IMR-90 (cell line): ENCODE measurements around the gene RFPL3. TPM values are rescaled to one million over a fixed set of nuclear protein-coding genes. Genes with fewer than 3 reads are reported as not detected.

Experiments used
- ATAC-seq: fragments of 200-7000 bp; cut with Tn5 transposase; 2 replicates; pipeline ENCODE4 v1.9.1; 2020; ENCODE audit warnings: low read depth, mild to moderate bottlenecking, moderate library complexity
- BruUV-seq: library from RNA; stranded (reverse); fragments of 400-500 nt; replicated peaks from 2 replicates; lab custom pipeline; 2021; lab: Mats Ljungman, UMichigan
- CTCF ChIA-PET: fragments of 300-600 bp; formaldehyde crosslinking; extraction: SDS; loops from one replicate; lab custom pipeline; 2021; ENCODE audit warnings: antibody characterized with exemption; lab: Yijun Ruan, JAX
- POLR2A ChIA-PET: fragments of 300-600 bp; sonication (Branson Sonifier 250); formaldehyde crosslinking; loops from one replicate; lab custom pipeline; 2022; ENCODE audit warnings: antibody characterized with exemption; ENCODE audit not compliant: unreplicated experiment; lab: Charles Lee
- DNase-seq: peaks from one replicate; pipeline ENCODE4 v3.0.0; 2013
- H2AFZ ChIP-seq: replicated peaks from 2 replicates; pipeline ENCODE3; 2013; ENCODE audit warnings: low read length, mild to moderate bottlenecking; ENCODE audit not compliant: poor library complexity
- H2AK5ac ChIP-seq: 2 replicates; pipeline ENCODE4 v1.6.1; 2013; ENCODE audit warnings: low read depth, low read length, inconsistent platforms
- H2AK9ac ChIP-seq: replicated peaks from 2 replicates; pipeline ENCODE3; 2013; ENCODE audit warnings: mild to moderate bottlenecking, low read depth, low read length, moderate library complexity; ENCODE audit not compliant: poor library complexity
- H2BK120ac ChIP-seq: 2 replicates; pipeline ENCODE4 v1.6.1; 2013; ENCODE audit warnings: low read depth, low read length, inconsistent platforms
- H2BK15ac ChIP-seq: 3 replicates; pipeline ENCODE4 v1.6.1; 2013; ENCODE audit warnings: low read depth, low read length, inconsistent platforms
- H2BK20ac ChIP-seq: 2 replicates; pipeline ENCODE4 v1.6.1; 2013; ENCODE audit warnings: low read depth, mild to moderate bottlenecking, inconsistent platforms, low read length, moderate library complexity
- H2BK5ac ChIP-seq: 2 replicates; pipeline ENCODE4 v1.6.1; 2013; ENCODE audit warnings: mild to moderate bottlenecking, low read depth, low read length, inconsistent platforms; ENCODE audit not compliant: poor library complexity, severe bottlenecking
- H3K14ac ChIP-seq: replicated peaks from 2 replicates; pipeline ENCODE4 v1.6.1; 2013; ENCODE audit warnings: low read depth, low read length, inconsistent platforms
- H3K18ac ChIP-seq: 2 replicates; pipeline ENCODE4 v1.6.1; 2013; ENCODE audit warnings: low read depth, low read length, control low read depth
- H3K23ac ChIP-seq: 2 replicates; pipeline ENCODE4 v1.6.1; 2013; ENCODE audit warnings: low read depth, low read length, inconsistent platforms
- H3K27ac ChIP-seq: 2 replicates; pipeline ENCODE4 v1.5.1; 2013; ENCODE audit warnings: mild to moderate bottlenecking, control low read depth, low read length; ENCODE audit not compliant: insufficient read depth
- H3K27me3 ChIP-seq: 2 replicates; pipeline ENCODE4 v1.6.1; 2013; ENCODE audit warnings: low read length; ENCODE audit not compliant: control insufficient read depth, insufficient read depth
- H3K36me3 ChIP-seq: 2 replicates; pipeline ENCODE4 v1.6.1; 2013; ENCODE audit warnings: low read length, mixed read lengths; ENCODE audit not compliant: control insufficient read depth, insufficient read depth
- H3K4ac ChIP-seq: 2 replicates; pipeline ENCODE4 v1.6.1; 2013; ENCODE audit warnings: low read depth, low read length, inconsistent platforms
- H3K4me1 ChIP-seq: 2 replicates; pipeline ENCODE4 v1.6.1; 2013; ENCODE audit warnings: low read length, mixed read lengths; ENCODE audit not compliant: control insufficient read depth, insufficient read depth
- H3K4me2 ChIP-seq: 2 replicates; pipeline ENCODE4 v1.6.1; 2013; ENCODE audit warnings: low read depth, mild to moderate bottlenecking, control low read depth, low read length, moderate library complexity
- H3K4me3 ChIP-seq: 2 replicates; pipeline ENCODE4 v1.5.1; 2013; ENCODE audit warnings: low read depth, mild to moderate bottlenecking, control low read depth, low read length, moderate library complexity; ENCODE audit not compliant: insufficient read depth
- H3K56ac ChIP-seq: 2 replicates; pipeline ENCODE4 v1.6.1; 2013; ENCODE audit warnings: low read length, inconsistent platforms; ENCODE audit not compliant: insufficient read depth; ENCODE audit errors: extremely low read depth
- H3K79me1 ChIP-seq, 2 experiments: 2 replicates each; pipeline ENCODE4 v1.6.1; 2013; ENCODE audit warnings: low read length in 2 of 2, inconsistent platforms in 1 of 2, low read depth in 1 of 2
- H3K9ac ChIP-seq: 2 replicates; pipeline ENCODE4 v1.6.1; 2013; ENCODE audit warnings: low read depth, low read length, control low read depth
- H3K9me1 ChIP-seq: 2 replicates; pipeline ENCODE4 v1.6.1; 2013; ENCODE audit warnings: low read length, inconsistent platforms; ENCODE audit not compliant: insufficient read depth
- H3K9me3 ChIP-seq: 2 replicates; pipeline ENCODE4 v1.6.1; 2013; ENCODE audit warnings: low read length; ENCODE audit not compliant: control insufficient read depth, insufficient read depth
- H4K20me1 ChIP-seq: 2 replicates; pipeline ENCODE4 v1.6.1; 2013; ENCODE audit warnings: low read length, inconsistent platforms; ENCODE audit not compliant: insufficient read depth
- H4K5ac ChIP-seq: 2 replicates; pipeline ENCODE4 v1.6.1; 2013; ENCODE audit warnings: mild to moderate bottlenecking, low read depth, low read length, control low read depth
- H4K8ac ChIP-seq, 2 experiments: 2 replicates each; pipeline ENCODE4 v1.6.1; 2013; ENCODE audit warnings: low read depth in 2 of 2, low read length in 2 of 2, control low read depth in 1 of 2, inconsistent platforms in 1 of 2
- H4K91ac ChIP-seq: 2 replicates; pipeline ENCODE4 v1.6.1; 2013; ENCODE audit warnings: low read depth, low read length, inconsistent platforms; ENCODE audit not compliant: insufficient read depth
- CEBPB ChIP-seq: IDR thresholded peaks from 2 replicates; pipeline ENCODE4 v1.6.1; 2012; ENCODE audit warnings: low read depth, low read length, improper control_type of control experiment
- MAFK ChIP-seq: IDR thresholded peaks from 2 replicates; pipeline ENCODE4 v1.6.1; 2012; ENCODE audit warnings: low read depth, low read length, improper control_type of control experiment
- MXI1 ChIP-seq: IDR thresholded peaks from 2 replicates; pipeline ENCODE4 v1.6.1; 2012; ENCODE audit warnings: low read depth, mild to moderate bottlenecking, low read length, moderate library complexity, borderline replicate concordance
- RFX5 ChIP-seq: IDR thresholded peaks from 2 replicates; pipeline ENCODE4 v1.8.0; 2012; ENCODE audit warnings: low read depth, mild to moderate bottlenecking, low read length, moderate library complexity
- dilution Hi-C: fragments of 300-500 bp; cut with HindIII; formaldehyde crosslinking; loops from one replicate; pipeline ENCODE4 v1.14.3; 2018; ENCODE audit warnings: low sequenced_read_pairs; ENCODE audit not compliant: unreplicated experiment
- in situ Hi-C: fragments of 300-500 bp; cut with MboI; formaldehyde crosslinking; loops from 3 replicates; pipeline ENCODE4 v1.14.3; 2019; ENCODE audit warnings: low sequenced_read_pairs, inconsistent platforms, mixed read lengths
- intact Hi-C: fragments of 100-400 bp; cut with micrococcal nuclease; formaldehyde crosslinking; loops from 2 replicates; pipeline ENCODE4 v1.10.0; 2022
- polyA plus RNA-seq, 3 experiments: library from polyadenylated mRNA; depleted of rRNA; stranded (reverse); fragments of >200 nt; gene quantifications; 2 replicates each; pipeline ENCODE4 v1.2.3, GENCODE V29; 2012; ENCODE audit warnings: low replicate concordance in 1 of 3
- total RNA-seq: library from RNA; depleted of rRNA; stranded (reverse); fragments of >200 nt; gene quantifications from 2 replicates; pipeline ENCODE4 v1.2.3, GENCODE V29; 2012

RFPL3 gene
- total and polyA plus RNA-seq, 2 of the 4 experiments (the other 2 are of a cell fraction), result not detected

DNA sequence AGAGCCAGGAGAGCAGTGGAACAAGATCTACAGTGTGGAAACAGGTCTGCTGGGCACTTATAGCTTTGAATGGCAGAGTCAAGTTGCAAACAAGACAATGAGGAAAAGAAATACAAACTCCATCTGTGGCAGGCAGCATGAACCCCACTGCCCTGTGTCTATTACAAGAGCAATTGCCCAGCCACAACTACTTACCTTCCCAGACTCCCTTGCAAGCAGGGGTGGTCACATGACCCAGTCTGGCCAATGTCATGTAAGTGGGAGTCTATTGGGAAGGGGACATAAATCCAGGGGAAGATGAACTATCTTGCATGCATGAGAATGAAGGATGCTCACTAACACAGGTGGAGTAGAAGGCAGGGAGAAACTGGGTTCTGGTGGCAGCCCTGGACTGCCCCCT lies 44.1 kb upstream of the RFPL3 start:
- H3K27me3 ChIP-seq, result no peaks in the 10 kb centered on the region
- H3K79me1 ChIP-seq, result no peaks in the 10 kb centered on the region
- ChIA-PET CTCF (no interaction called here), POLR2A (no interaction called here)
- H3K4me3 ChIP-seq, result no peak overlapping the region
- H4K91ac ChIP-seq, result no peak overlapping the region
- in situ Hi-C loops (no loop called here), intact Hi-C loops (no loop called here), dilution Hi-C loops (no loop called here)
- no peak overlapping the region for H2BK20ac ChIP-seq
- H3K23ac ChIP-seq, result no peak overlapping the region
- H3K4me2 ChIP-seq, result no peak overlapping the region
- TF ChIP-seq RFX5 (no peak), MAFK (no peak), CEBPB (no peak), MXI1 (no peak)
- ATAC-seq (no peak), DNase-seq (no peak)
- no peak overlapping the region for H3K4ac ChIP-seq
- no TSS peak for BruUV-seq
- H2AFZ ChIP-seq, result no peak overlapping the region
- no peak overlapping the region for H3K56ac ChIP-seq
- H3K18ac ChIP-seq, result no peak overlapping the region
- H3K9me3 ChIP-seq, result no peaks in the 10 kb centered on the region
- H2AK9ac ChIP-seq, result no peak overlapping the region
- H3K14ac ChIP-seq, result no peak overlapping the region
- H4K20me1 ChIP-seq, result no peaks in the 10 kb centered on the region
- H2BK5ac ChIP-seq, result no peak overlapping the region
- no peak overlapping the region for H4K8ac ChIP-seq
- H3K9me1 ChIP-seq, result no peaks in the 10 kb centered on the region
- H2BK120ac ChIP-seq, result no peak overlapping the region
- no peak overlapping the region for H4K5ac ChIP-seq
- H3K4me1 ChIP-seq, result no peaks in the 10 kb centered on the region
- H3K27ac ChIP-seq, result no peak overlapping the region
- no peak overlapping the region for H3K9ac ChIP-seq
- no peak overlapping the region for H2AK5ac ChIP-seq
- H2BK15ac ChIP-seq, result no peak overlapping the region
- H3K36me3 ChIP-seq, result no peaks in the 10 kb centered on the region
